Activated T-cell treated with anti-CD3 and anti-CD28 coated beads, Interleukin-2, amount 50 U/mL, for 48 hours (primary cell): Measurements from ENCODE around the gene MYL6.

Experiments
- DNase-seq, 2 experiments: peaks; one replicate each; pipeline ENCODE4 v3.0.0-alpha.2; 2020

Gene MYL6

GRCh38 chr12:56157201-56158028, 744 bp upstream of the MYL6 start:
- peak; percentile 75 to 79 for DNase-seq

- DNase-seq = peak; percentile 46 to 54
Observed at GRCh38 chr12:56158926-56159461, 835 bp downstream of the MYL6 start.

- DNase-seq = no peak
Observed at GRCh38 chr12:56159482-56160192, 1.5 kb downstream of the MYL6 start.

GRCh38 chr12:56160193-56160763, 2.1 kb downstream of the MYL6 start:
- peak; percentile 65 to 74 for DNase-seq

GRCh38 chr12:56160894-56161689, 2.9 kb downstream of the MYL6 start:
- DNase-seq = no peak

GRCh38 chr12:56161690-56162351, 3.7 kb downstream of the MYL6 start:
- no peak for DNase-seq

GRCh38 chr12:56162468-56163290, 4.5 kb downstream of the MYL6 start:
- no peak for DNase-seq

GRCh38 chr12:56163533-56164344, 5.6 kb downstream of the MYL6 start:
- DNase-seq = no peak

GRCh38 chr12:56164345-56164729, 6.2 kb downstream of the MYL6 start:
- DNase-seq = no peak

GRCh38 chr12:56165369-56165768, 7.2 kb downstream of the MYL6 start:
- no peak for DNase-seq

- DNase-seq = no peak
Observed at GRCh38 chr12:56169229-56169759, 11.1 kb downstream of the MYL6 start.

GRCh38 chr12:56172839-56173238, 14.7 kb downstream of the MYL6 start:
- DNase-seq = no peak

- DNase-seq = no peak
Observed at GRCh38 chr12:56178347-56178746, 20.2 kb downstream of the MYL6 start.

- DNase-seq = no peak
Observed at GRCh38 chr12:56186957-56187356, 28.8 kb downstream of the MYL6 start.

GRCh38 chr12:56188131-56188777, 30.1 kb downstream of the MYL6 start:
- DNase-seq = no peak

GRCh38 chr12:56188778-56189098, 30.6 kb downstream of the MYL6 start:
- peak; percentile 48 to 50 for DNase-seq

GRCh38 chr12:56189099-56189917, 31.1 kb downstream of the MYL6 start, which contains the start of gene SMARCC2:
SMARCC2 (minus strand) TSS chr12:56189483; CDS start chr12:56189461, 22 bp downstream.
- peak; percentile 87 to 89 for DNase-seq

GRCh38 chr12:56189918-56190694, 31.9 kb downstream of the MYL6 start:
- DNase-seq = peak; percentile 97 to 98
